NCI-H1417 (cell line): ENCODE measurements around the gene TMEM222.

ENCODE experiments used
- DNase-seq, 3 experiments: peaks; one replicate each; lab custom pipeline; 2025; lab: John Stamatoyannopoulos, UW

Gene TMEM222

GRCh38 chr1:27342391-27342777 is 20.4 kb downstream of the TMEM222 start:
- DNase-seq = peak in 2 of 3 experiments; percentile 53 to 56

GRCh38 chr1:27342778-27343638 is 21.0 kb downstream of the TMEM222 start:
- DNase-seq = peak; percentile 79 to 86 (median 83)

GRCh38 chr1:27343639-27344025 is 21.7 kb downstream of the TMEM222 start:
- peak in 1 of 3 experiments; percentile 26 for DNase-seq

GRCh38 chr1:27345272-27345671 is 23.3 kb downstream of the TMEM222 start:
- DNase-seq = no peak

GRCh38 chr1:27346357-27346756 is 24.4 kb downstream of the TMEM222 start:
- no peak for DNase-seq

- DNase-seq = no peak
Measured at GRCh38 chr1:27346991-27347624, 25.1 kb downstream of the TMEM222 start.

- peak; percentile 79 to 87 (median 83) for DNase-seq
Measured at GRCh38 chr1:27348861-27349783, 27.2 kb downstream of the TMEM222 start.

- DNase-seq = peak; percentile 77 to 83 (median 78)
Measured at GRCh38 chr1:27349784-27350662, 28.1 kb downstream of the TMEM222 start.

GRCh38 chr1:27350663-27351540 is 28.9 kb downstream of the TMEM222 start:
- DNase-seq = no peak

GRCh38 chr1:27351541-27352107 is 29.7 kb downstream of the TMEM222 start:
- DNase-seq = no peak

- DNase-seq = no peak
Measured at GRCh38 chr1:27353166-27353565, 31.2 kb downstream of the TMEM222 start.

GRCh38 chr1:27353629-27354028 is 31.7 kb downstream of the TMEM222 start:
- DNase-seq = no peak

- no peak for DNase-seq
Measured at GRCh38 chr1:27355683-27356082, 33.7 kb downstream of the TMEM222 start.

GRCh38 chr1:27356277-27356618 is 34.3 kb downstream of the TMEM222 start:
- no peak for DNase-seq

- DNase-seq = no peak
Measured at GRCh38 chr1:27356619-27357280, 34.8 kb downstream of the TMEM222 start.

GRCh38 chr1:27357281-27358037 is 35.5 kb downstream of the TMEM222 start:
- DNase-seq = peak; percentile 29 to 56 (median 56)

- no peak for DNase-seq
Measured at GRCh38 chr1:27358038-27358927, 36.3 kb downstream of the TMEM222 start.

- DNase-seq = no peak
Measured at GRCh38 chr1:27358928-27359313, 37.0 kb downstream of the TMEM222 start.
